DMS153 treated with DMSO at 0.1 percent for 48 hours (cell line): ENCODE data around the gene CRKL.
"Not testable (repeated sequence)": the region's sequence is repeated elsewhere in the genome, so short reads cannot be mapped to it uniquely, and the experiment has no call there.

ENCODE experiments used
- DNase-seq: peaks from one replicate; lab custom pipeline; 2025; ENCODE audit not compliant: unreplicated experiment; lab: John Stamatoyannopoulos, UW

CRKL gene

GRCh38 chr22:20916916-20917810 lies at the start of gene CRKL:
CRKL (plus strand) TSS chr22:20917407; CDS start chr22:20917935, 528 bp downstream.
- peak; percentile 93 for DNase-seq

- no peak for DNase-seq
Measured at GRCh38 chr22:20868025-20868962, 48.9 kb upstream of the CRKL start.

GRCh38 chr22:20869234-20869633 lies 48.0 kb upstream of the CRKL start:
- no peak for DNase-seq

GRCh38 chr22:20873214-20873613 lies 44.0 kb upstream of the CRKL start:
- no peak for DNase-seq

- DNase-seq, result no peak
Measured at GRCh38 chr22:20875296-20875695, 41.9 kb upstream of the CRKL start.

- no peak for DNase-seq
Measured at GRCh38 chr22:20877715-20878114, 39.5 kb upstream of the CRKL start.

- DNase-seq, result no peak
Measured at GRCh38 chr22:20881231-20881630, 36.0 kb upstream of the CRKL start.

- DNase-seq, result no peak
Measured at GRCh38 chr22:20881869-20882815, 35.1 kb upstream of the CRKL start.

GRCh38 chr22:20882855-20883254 lies 34.4 kb upstream of the CRKL start:
- DNase-seq, result no peak

- DNase-seq, result no peak
Measured at GRCh38 chr22:20884454-20884853, 32.8 kb upstream of the CRKL start.

GRCh38 chr22:20885017-20885556 lies 32.1 kb upstream of the CRKL start:
- DNase-seq, result no peak

- DNase-seq, result peak; percentile 84
Measured at GRCh38 chr22:20885557-20886323, 31.5 kb upstream of the CRKL start.

GRCh38 chr22:20887375-20887774 lies 29.8 kb upstream of the CRKL start:
- DNase-seq, result no peak

GRCh38 chr22:20889025-20889704 lies 28.0 kb upstream of the CRKL start:
- DNase-seq, result no peak

GRCh38 chr22:20889904-20890540 lies 27.2 kb upstream of the CRKL start:
- no peak for DNase-seq

GRCh38 chr22:20890975-20891374 lies 26.2 kb upstream of the CRKL start:
- DNase-seq, result no peak

- not testable (repeated sequence) for DNase-seq
Measured at GRCh38 chr22:20897737-20898136, 19.5 kb upstream of the CRKL start.

- DNase-seq, result no peak
Measured at GRCh38 chr22:20899827-20900423, 17.3 kb upstream of the CRKL start.
